GM10248 (cell line): ENCODE data around the gene SMU1.

Source experiments
- CTCF ChIA-PET: fragments of 300-600 bp; sonication (Branson Sonifier 250); formaldehyde crosslinking; extraction: SDS; loops from one replicate; lab custom pipeline; 2021; ENCODE audit warnings: antibody characterized with exemption; lab: Yijun Ruan, JAX
- POLR2A ChIA-PET: fragments of 350-650 bp; sonication (Branson Sonifier 250); formaldehyde crosslinking; extraction: SDS; loops from one replicate; lab custom pipeline; 2020; ENCODE audit warnings: antibody characterized with exemption; lab: Yijun Ruan, JAX
- DNase-seq: peaks from one replicate; pipeline ENCODE4 v3.0.0; 2012; ENCODE audit errors: extremely low spot score
- TF ChIP-seq, protein P1 (sequence below): IDR thresholded peaks from 2 replicates; pipeline ENCODE4 v1.5.1; 2012; ENCODE audit warnings: mild to moderate bottlenecking, low read depth; ENCODE audit errors: extremely low read depth, missing control alignments, control extremely low read depth

Gene SMU1

DNA sequence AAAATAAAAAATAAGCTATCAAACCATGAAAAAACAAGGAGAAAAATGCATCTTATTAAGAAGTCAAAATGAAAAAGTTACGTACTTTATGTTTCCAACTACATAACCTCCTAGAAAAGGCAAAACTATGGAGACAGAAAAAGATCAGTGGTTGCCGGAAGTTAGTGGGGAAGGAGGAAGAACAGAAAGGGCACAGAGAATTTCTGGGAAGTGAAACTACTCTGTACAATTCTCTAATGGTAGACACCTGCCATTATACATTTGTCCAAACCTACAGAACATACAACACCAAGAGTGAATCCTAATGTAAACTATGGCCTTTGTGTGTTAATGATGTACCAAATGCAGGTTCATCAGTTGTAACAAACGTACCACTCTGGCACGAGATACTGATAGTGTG is 25.3 kb downstream of the SMU1 start:
- ChIA-PET POLR2A (no interaction called here), CTCF (interaction anchor here (1.0 kb wide), 1 partner anchor 11 kb away, joined by 3 read pairs; no protein-coding TSS in a partner anchor)
- no peak for DNase-seq
- TF ChIP-seq, protein P1, sequence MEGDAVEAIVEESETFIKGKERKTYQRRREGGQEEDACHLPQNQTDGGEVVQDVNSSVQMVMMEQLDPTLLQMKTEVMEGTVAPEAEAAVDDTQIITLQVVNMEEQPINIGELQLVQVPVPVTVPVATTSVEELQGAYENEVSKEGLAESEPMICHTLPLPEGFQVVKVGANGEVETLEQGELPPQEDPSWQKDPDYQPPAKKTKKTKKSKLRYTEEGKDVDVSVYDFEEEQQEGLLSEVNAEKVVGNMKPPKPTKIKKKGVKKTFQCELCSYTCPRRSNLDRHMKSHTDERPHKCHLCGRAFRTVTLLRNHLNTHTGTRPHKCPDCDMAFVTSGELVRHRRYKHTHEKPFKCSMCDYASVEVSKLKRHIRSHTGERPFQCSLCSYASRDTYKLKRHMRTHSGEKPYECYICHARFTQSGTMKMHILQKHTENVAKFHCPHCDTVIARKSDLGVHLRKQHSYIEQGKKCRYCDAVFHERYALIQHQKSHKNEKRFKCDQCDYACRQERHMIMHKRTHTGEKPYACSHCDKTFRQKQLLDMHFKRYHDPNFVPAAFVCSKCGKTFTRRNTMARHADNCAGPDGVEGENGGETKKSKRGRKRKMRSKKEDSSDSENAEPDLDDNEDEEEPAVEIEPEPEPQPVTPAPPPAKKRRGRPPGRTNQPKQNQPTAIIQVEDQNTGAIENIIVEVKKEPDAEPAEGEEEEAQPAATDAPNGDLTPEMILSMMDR: no peak

DNA sequence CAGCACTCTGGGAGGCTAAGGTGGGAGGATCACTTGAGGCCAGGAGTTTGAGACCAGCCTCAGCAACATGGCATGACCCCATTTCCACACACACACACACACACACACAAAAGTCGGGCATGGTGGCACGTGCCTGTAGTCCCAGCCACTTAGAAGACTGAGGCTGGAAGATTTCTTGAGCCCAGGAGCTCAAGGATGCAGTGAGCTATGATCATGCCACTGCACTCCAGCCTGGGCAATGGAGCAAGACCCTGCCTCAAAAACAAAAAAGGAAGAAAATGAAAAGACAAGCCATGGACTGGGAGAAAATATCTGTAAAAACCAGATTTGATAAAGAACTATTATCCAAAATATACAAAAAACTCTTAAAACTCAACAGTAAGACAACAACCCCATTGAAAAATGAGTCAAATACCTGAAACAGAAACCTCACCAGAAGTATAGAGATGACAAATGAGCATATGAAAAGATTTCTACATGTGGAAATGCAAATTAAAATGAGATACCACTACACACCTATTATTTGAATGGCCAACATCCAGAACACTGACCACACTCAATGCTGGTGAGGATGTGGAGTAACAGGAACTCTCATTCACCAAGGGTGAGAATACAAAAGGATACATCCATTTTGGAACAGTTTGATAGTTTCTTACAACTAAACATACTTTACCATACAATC is 26.7 kb downstream of the SMU1 start:
- POLR2A ChIA-PET: interaction anchor here (1.0 kb wide), 1 partner anchor 25 kb away, joined by 4 read pairs; the partner anchor contains the start of gene DNAJA1
- CTCF ChIA-PET: no interaction called here
- TF ChIP-seq, protein P1: no peak
- peak; percentile 26 for DNase-seq

DNA sequence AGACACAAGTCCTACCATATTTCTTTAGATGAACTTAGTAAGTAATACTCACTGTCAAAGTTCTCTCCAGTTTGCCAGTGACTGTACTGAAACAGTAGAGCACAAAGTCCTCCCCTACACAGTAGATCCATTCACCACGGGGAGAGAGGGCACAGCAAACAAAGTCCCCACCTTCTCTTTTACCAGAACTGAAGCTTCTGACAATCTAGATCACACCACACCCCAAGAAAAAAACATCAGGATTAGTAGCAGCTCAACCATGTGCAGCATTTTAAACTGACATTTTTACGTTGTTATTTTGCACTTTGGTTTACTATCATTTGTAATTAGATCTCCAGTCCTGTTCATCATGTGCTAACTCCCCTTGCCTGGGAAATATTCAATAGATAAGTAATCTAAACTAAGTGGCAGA is 28.4 kb downstream of the SMU1 start:
- ChIA-PET CTCF (interaction anchor here (1.7 kb wide), 1 partner anchor 12 kb away, joined by 6 read pairs; no protein-coding TSS in a partner anchor), POLR2A (no interaction called here)
- TF ChIP-seq, protein P1: no peak
- no peak for DNase-seq

DNA sequence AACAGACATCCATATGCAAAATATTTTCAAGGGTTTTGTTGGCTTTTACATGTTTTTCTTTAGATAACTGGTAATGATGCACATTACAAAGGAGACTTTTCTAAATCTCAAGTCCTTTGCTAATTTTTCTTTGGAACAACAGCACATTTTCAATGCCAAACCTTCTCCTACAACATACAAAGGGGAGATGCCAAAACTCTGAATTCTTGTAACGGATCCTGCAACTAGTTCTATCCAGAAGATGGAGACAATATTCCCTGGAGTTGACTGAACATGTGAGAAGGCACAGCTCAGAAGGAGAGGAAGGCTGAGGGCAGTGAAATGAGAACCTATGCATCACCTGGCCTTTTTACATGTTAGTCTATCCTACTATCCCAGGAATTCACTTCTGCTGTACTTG is 30.4 kb downstream of the SMU1 start:
- CTCF ChIA-PET: no interaction called here
- TF ChIP-seq, protein P1: no peak
- POLR2A ChIA-PET: no interaction called here
- DNase-seq: no peak

DNA sequence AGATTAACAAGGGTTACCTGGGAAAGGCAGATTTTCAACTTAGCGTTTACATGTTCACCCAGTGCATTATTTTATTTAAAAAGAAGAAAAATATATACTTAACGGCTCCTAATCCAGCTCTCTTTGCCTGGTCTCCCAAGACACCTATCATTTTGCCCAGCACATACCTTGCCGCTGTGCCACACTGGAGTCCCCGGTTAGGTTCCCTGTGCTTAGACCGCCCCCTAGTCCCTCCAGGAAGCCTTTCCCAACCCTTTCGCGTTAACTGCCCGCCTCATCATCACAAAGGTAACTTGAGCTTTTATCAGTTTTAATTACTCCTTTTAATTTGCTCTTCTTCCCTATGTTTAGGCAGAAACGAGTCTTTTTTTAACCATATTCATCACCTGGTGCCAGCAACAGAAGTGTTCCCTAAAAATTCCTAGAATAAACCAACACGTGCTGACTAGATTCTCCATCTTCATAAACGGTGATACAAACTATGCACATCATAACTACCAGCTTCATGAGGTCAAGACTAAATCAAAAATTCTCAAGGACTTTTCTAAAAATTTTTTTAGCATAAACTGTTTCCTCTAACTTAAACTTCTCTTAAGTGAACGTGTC is 31.7 kb downstream of the SMU1 start:
- TF ChIP-seq, protein P1: no peak
- ChIA-PET CTCF (interaction anchor here (1.0 to 1.8 kb wide), 4 partner anchors 10 to 182 kb away, joined by 3 to 7 read pairs (median 4); no protein-coding TSS in a partner anchor), POLR2A (interaction anchor here (5.7 kb wide), 1 partner anchor 18 kb away, joined by 68 read pairs; the partner anchor contains the start of gene DNAJA1)
- DNase-seq: no peak

DNA sequence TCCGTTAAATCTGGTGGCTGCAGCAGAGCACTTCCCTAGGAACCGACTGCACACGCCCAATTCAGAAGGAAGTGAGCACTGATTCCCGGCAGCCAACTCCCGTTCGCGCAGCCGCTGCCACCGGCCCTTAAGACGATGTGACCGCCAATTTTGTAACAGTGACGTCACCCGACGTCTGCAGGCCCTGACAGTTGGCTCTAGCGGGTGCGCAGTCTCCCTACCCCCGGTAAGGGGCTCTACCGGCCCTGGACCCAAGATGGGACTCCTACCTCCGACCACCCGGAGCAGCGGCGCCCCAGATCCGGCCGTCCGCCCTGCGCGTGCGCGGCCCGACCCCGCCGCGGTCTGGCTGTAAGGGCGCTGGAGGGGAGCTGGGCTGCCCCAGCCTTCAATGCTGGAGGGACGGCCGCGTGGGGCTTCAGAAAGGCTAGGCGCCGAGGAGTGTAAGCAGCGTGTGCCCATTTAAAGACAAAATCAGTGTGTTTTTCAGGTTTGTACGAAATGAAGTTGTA is 32.3 kb downstream of the SMU1 start:
- TF ChIP-seq, protein P1: no peak
- ChIA-PET CTCF (interaction anchor here (1.0 to 1.8 kb wide), 6 partner anchors 10 to 182 kb away, joined by 3 to 7 read pairs (median 4); no protein-coding TSS in a partner anchor), POLR2A (interaction anchor here (0.6 to 5.7 kb wide), 4 partner anchors 18 to 366 kb away, joined by 3 to 68 read pairs (median 5); partner anchors contain the start of gene DNAJA1)
- DNase-seq: peak; percentile 80
